Choroid plexus epithelial cell (primary cell): ENCODE measurements around the gene AKTIP.
A peak's percentile ranks its signal among the peaks of the same experiment; 100 is the strongest.

Source experiments
- DNase-seq: peaks from one replicate; pipeline ENCODE4 v3.0.0-alpha.2; 2010; ENCODE audit warnings: low read depth
- H3K4me3 ChIP-seq: 2 replicates; pipeline ENCODE4 v1.5.1; 2011; ENCODE audit warnings: low read depth, mild to moderate bottlenecking, control low read depth, low read length, moderate library complexity
- CTCF ChIP-seq: conservative IDR thresholded peaks from 2 replicates; pipeline ENCODE4 v1.5.1; 2011; ENCODE audit warnings: low read depth, mild to moderate bottlenecking, control low read depth, inconsistent platforms, low read length, moderate library complexity

AKTIP gene

GRCh38 chr16:53511403-53512280 lies 8.6 kb upstream of the AKTIP start:
- TF ChIP-seq CTCF, result no peak
- no peak for DNase-seq
- H3K4me3 ChIP-seq, result no peak overlapping the region

GRCh38 chr16:53511084-53511402 lies 8.0 kb upstream of the AKTIP start:
- TF ChIP-seq CTCF, result no peak
- H3K4me3 ChIP-seq, result no peak overlapping the region
- DNase-seq, result no peak

- TF ChIP-seq CTCF, result no peak
- DNase-seq, result no peak
- no peak overlapping the region for H3K4me3 ChIP-seq
Observed at GRCh38 chr16:53510704-53511070, 7.7 kb upstream of the AKTIP start.

- H3K4me3 ChIP-seq, result no peak overlapping the region
- TF ChIP-seq CTCF, result peak; percentile 92
- DNase-seq, result peak; percentile 78
Observed at GRCh38 chr16:53509906-53510703, 7.1 kb upstream of the AKTIP start.

- DNase-seq, result no peak
- H3K4me3 ChIP-seq, result no peak overlapping the region
- no peak for TF ChIP-seq CTCF
Observed at GRCh38 chr16:53507464-53508179, 4.6 kb upstream of the AKTIP start.

GRCh38 chr16:53506254-53506653 lies 3.2 kb upstream of the AKTIP start:
- no peak for TF ChIP-seq CTCF
- no peak overlapping the region for H3K4me3 ChIP-seq
- no peak for DNase-seq
